BJ (cell line): ENCODE results near the gene PAX1. TPM values are rescaled to one million over a fixed set of nuclear protein-coding genes. Genes with fewer than 3 reads are reported as not detected.

Experiments
- CTCF ChIA-PET: fragments of 350-600 bp; formaldehyde crosslinking; extraction: SDS; loops from one replicate; lab custom pipeline; 2021; ENCODE audit warnings: antibody characterized with exemption, inconsistent platforms; lab: Yijun Ruan, JAX
- POLR2A ChIA-PET: fragments of 300-600 bp; sonication (Branson Sonifier 250); formaldehyde crosslinking; extraction: SDS; loops from one replicate; lab custom pipeline; 2021; ENCODE audit warnings: antibody characterized with exemption; lab: Charles Lee
- DNase-seq: peaks from one replicate; pipeline ENCODE4 v3.0.0-alpha.2; 2011; ENCODE audit warnings: low read depth
- H3K27me3 ChIP-seq: 2 replicates; pipeline ENCODE4 v1.6.0; 2011; ENCODE audit warnings: low read length; ENCODE audit not compliant: control insufficient read depth, insufficient read depth
- H3K36me3 ChIP-seq: 2 replicates; pipeline ENCODE4 v1.5.1; 2011; ENCODE audit warnings: low read length; ENCODE audit not compliant: control insufficient read depth, insufficient read depth
- H3K4me3 ChIP-seq: 2 replicates; pipeline ENCODE4 v1.5.1; 2011; ENCODE audit warnings: low read depth, mild to moderate bottlenecking, control low read depth, low read length
- CTCF ChIP-seq: IDR thresholded peaks from 2 replicates; pipeline ENCODE4 v1.5.1; 2011; ENCODE audit warnings: low read depth, mild to moderate bottlenecking, control low read depth, inconsistent platforms, low read length, moderate library complexity; ENCODE audit not compliant: insufficient read depth
- polyA plus RNA-seq: library from polyadenylated mRNA; depleted of rRNA; stranded (reverse); fragments of >200 nt; gene quantifications from 2 replicates; pipeline ENCODE4 v1.2.3, GENCODE V29; 2011

PAX1 gene
- polyA plus RNA-seq, 1 experiment: not detected

GRCh38 chr20:21693322-21693721, 12.1 kb upstream of the PAX1 start:
- ChIA-PET CTCF (no interaction called here), POLR2A (no interaction called here)
- H3K27me3 ChIP-seq: no peaks in the 10 kb centered on the region
- no peak overlapping the region for H3K4me3 ChIP-seq
- no peak for DNase-seq
- no peaks in the 10 kb centered on the region for H3K36me3 ChIP-seq
- TF ChIP-seq CTCF: no peak

GRCh38 chr20:21698494-21699215, 6.8 kb upstream of the PAX1 start:
- POLR2A ChIA-PET: no interaction called here
- no peak for TF ChIP-seq CTCF
- Histone ChIP-seq H3K36me3 (no peaks in the 10 kb centered on the region), H3K27me3 (peaks cover 4% of the 10 kb centered on the region), H3K4me3 (no peak overlapping the region)
- CTCF ChIA-PET: no interaction called here
- no peak for DNase-seq

- H3K27me3 ChIP-seq: peaks cover 5% of the 10 kb centered on the region
These were observed 6.3 kb upstream of the PAX1 start for GRCh38 chr20:21699216-21699508.

GRCh38 chr20:21701171-21701876, 4.1 kb upstream of the PAX1 start:
- ChIA-PET POLR2A (no interaction called here), CTCF (no interaction called here)
- peaks cover 12% of the 10 kb centered on the region for H3K27me3 ChIP-seq
- no peak overlapping the region for H3K4me3 ChIP-seq
- H3K36me3 ChIP-seq: no peaks in the 10 kb centered on the region
- TF ChIP-seq CTCF: no peak
- no peak for DNase-seq

More at GRCh38 chr20:21699216-21699508, 6.3 kb upstream of the PAX1 start:
- POLR2A ChIA-PET: no interaction called here
- no peak for DNase-seq
- H3K36me3 ChIP-seq: no peaks in the 10 kb centered on the region
- CTCF ChIA-PET: no interaction called here
- no peak for TF ChIP-seq CTCF
- no peak overlapping the region for H3K4me3 ChIP-seq

- CTCF ChIA-PET: no interaction called here
- DNase-seq: no peak
- Histone ChIP-seq H3K36me3 (no peaks in the 10 kb centered on the region), H3K4me3 (no peak overlapping the region), H3K27me3 (peaks cover 12% of the 10 kb centered on the region)
- no peak for TF ChIP-seq CTCF
- POLR2A ChIA-PET: no interaction called here
These were observed 3.4 kb upstream of the PAX1 start for GRCh38 chr20:21702016-21702415.
